ENCODE data around the gene CELF3.
"Not testable (repeated sequence)": the region's sequence is repeated elsewhere in the genome, so short reads cannot be mapped to it uniquely, and the experiment has no call there.

CELF3 gene

DNA sequence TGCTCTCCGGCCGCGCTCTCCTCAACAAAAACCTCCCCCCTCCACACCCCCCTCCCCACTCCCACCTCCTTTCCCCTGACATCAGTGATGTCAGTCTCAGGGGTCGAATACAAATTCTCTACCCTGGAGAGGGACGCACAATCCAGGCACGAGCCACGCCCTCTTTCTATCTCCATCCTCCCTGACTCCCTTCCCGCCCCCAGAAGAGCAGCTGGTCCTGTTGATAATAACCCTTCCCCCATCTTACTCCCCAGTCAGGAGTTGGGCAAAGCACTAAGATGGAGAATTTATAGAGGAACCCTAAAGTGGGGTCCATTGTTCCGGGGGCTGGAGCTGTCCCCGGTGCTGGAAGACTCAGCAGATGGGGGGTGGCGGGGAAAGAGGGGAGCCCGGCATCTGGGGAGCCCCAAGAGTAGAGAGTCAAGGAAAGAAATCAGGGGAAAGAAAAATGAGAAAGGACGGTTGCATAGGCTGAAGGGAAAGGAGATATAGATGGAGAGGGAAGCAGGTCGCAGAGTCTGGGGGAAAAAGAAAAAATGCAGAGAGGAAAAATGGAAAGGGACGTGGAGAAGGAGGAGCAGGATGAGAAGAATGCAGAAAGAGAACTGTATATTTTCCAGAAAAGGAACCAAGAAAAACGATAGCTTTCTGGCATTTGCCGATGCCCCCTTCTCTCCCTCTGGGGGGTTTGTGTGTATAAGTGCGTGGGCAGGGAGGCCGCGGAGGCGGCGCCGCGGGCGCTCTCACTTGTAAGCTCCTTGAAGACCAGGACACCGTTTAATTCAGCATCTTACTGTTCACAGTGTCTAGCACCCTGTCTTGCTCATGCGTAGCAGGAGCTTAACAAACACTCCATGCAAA is at the start of gene CELF3:
Gene CELF3 (minus strand): TSS at position 33 of the 861 bp plus-strand sequence. CDS start 783 bp downstream, outside the sequence.
- peak; percentile 98 for DNase-seq

DNA sequence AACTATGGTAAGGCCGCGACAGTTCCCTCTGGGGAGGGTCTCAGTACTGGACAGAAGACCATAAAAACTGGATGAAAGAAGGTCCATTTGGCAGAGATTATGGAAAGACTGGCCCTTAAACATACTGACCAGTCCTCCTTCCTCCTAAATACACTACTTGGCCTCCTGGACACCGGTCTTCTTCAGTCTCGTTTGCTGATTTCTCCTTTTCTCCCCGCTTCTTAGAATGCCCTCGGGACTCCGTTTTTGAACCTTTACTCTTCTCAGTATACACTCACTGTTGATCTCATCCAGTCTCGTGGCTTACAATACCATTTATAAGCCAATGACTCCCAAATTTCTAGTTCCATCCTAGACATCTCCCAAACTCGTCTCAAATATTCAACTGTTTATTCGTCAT is 47.4 kb upstream of the CELF3 start:
- DNase-seq = no peak

DNA sequence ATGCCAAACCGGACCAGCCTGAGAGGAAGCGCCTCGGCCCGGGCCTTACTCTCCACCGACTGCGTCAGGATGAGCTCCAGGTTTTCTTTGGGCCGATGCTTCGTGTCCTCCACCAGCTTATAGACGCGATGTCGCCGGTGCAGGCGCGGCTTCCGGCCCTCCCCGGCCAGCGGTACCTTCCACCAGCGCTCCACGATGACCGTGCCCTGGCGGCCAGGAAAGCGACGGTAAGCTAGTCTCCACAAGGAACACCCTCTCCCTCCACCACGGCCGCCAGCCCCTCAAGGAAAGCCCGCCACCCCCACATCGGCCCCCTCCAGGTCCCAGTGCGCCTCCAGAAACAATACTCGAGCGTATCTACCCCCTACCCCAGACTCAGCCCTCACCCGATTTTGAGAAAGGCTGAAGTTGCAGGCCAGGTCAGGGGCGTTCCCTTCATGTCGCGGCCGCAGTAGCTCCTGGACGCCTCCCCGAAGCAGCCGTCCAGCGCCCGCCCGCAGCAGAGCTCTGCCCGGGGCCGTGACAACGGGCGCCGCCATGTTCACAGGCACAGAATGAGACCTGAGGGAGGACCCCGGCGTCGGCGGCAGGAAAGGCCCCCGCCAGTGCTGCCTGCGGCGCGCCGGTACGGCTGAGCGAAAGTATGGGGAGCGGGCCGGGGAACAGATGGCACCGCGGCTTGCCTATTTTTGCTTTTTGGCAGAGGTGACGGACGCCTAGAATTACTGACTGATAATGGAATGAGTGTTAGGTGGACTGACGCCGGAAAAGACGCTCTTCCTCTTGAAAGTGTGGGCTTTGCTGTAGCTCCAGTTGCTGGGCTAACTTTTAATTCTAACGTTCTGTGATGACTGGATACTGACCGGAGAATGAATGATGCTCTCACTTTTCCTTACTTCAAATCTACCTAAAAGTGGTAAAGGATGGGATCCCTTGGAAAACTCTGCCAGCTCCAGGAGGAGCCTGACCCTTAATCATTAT is 46.6 kb upstream of the CELF3 start, which contains the start of gene MRPL9:
Gene MRPL9 (minus strand): TSS at position 556 of the 981 bp plus-strand sequence. CDS start 17 bp downstream, at position 539.
- DNase-seq = peak; percentile 87

- DNase-seq = no peak
These were observed 44.2 kb upstream of the CELF3 start for GRCh38 chr1:151760597-151761385.

- DNase-seq = no peak
These were observed 42.6 kb upstream of the CELF3 start for GRCh38 chr1:151759241-151759640.

DNA sequence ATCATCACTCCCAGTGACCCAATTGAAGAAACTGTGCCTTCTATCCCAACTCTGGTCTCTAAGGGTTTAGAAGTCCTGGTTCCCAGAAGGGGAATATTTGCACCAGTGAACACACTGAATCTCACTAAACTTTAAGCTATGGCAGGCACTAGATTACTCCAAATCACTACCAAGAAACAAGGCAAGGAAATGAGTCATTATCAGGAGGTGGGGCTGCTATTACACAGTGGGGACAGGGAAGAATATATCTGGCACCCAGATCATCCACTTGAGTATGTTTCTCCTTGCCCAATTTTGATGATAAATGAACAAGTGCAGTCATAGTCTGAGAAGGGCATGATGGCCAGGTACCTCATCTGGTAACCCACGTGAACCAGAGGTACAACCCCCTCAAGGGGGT is 39.7 kb upstream of the CELF3 start:
- DNase-seq = no peak

GRCh38 chr1:151741516-151741915 is 24.9 kb upstream of the CELF3 start:
- DNase-seq = no peak

GRCh38 chr1:151739590-151740355 is 23.2 kb upstream of the CELF3 start:
- no peak for DNase-seq

DNA sequence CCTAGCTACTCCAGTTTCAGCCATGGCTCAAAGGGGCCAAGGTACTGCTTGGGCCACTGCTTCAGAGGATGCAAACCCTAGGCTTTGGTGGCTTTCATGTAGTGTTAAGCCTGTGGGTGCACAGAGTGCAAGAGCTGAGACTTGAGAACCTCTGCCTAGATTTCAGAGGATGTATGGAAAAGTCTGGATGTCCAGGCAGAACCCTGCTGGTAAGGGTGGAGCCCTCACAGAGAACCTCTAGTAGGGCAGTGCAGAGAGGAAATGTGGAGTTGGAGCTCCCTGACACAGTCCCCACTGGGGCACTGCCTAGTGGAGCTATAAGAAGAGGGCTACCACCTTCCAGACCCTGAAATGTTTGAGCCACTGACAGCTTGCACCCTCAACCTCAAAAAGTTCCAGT is 20.9 kb upstream of the CELF3 start:
- no peak for DNase-seq

DNA sequence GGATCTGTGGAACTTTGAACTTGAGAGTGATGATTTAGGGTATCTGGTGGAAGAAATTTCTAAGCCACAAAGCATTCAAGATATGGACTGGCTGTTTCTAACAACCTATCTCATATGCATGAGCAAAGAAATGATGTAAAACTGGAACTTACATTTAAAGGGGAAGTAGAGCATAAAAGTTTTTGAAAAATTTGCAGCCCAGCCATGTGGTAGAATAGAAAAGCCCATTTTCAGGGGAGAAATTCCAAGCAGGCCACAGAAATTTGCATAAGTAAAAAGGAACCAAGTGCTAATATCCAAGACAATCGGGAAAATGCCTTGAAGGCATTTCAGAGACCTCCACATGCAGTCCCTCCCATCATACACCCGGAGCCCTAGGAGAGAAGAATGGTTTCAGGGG is 20.4 kb upstream of the CELF3 start:
- no peak for DNase-seq

DNA sequence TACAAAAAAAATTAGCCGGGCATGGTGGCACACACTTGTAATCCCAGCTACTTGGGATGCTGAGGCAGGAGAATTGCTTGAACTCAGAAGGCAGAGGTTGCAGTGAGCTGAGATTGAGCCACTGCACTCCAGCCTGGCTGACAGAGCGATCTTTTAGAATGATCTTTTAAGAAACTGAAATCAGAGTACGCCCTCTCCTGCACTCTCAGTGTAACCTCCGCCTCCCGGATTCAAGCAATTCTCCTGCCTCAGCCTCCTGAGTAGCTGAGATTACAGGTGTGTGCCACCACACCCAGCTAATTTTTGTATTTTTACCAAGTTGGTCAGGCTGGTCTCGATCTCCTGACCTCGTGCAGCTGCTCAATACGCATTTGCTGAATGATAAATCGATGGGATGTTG is 17.4 kb upstream of the CELF3 start:
- not testable (repeated sequence) for DNase-seq

GRCh38 chr1:151733126-151733525 is 16.5 kb upstream of the CELF3 start:
- no peak for DNase-seq

DNA sequence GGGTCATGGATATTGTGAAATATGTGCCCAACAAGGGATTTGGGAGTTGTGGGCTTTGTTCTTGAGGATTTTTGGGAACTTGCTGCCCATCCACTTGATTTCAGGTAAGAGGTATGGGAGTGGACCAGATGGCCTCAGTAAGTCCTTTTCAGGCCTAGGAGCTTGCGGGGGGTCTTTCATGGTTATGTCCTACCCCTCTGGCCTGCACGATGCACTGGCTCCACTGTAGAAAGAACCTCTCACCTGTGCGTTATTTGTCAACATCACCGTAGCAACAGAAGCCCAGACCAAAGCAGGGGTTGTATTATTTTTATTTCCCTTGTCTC is 13.3 kb upstream of the CELF3 start:
- no peak for DNase-seq

GRCh38 chr1:151729157-151729965 is 12.8 kb upstream of the CELF3 start:
- DNase-seq = no peak

GRCh38 chr1:151728151-151729054 is 11.8 kb upstream of the CELF3 start:
- peak; percentile 63 for DNase-seq

- DNase-seq = no peak
These were observed 7.2 kb upstream of the CELF3 start for GRCh38 chr1:151723726-151724370.

GRCh38 chr1:151721788-151722510 is 5.3 kb upstream of the CELF3 start:
- DNase-seq = no peak

DNA sequence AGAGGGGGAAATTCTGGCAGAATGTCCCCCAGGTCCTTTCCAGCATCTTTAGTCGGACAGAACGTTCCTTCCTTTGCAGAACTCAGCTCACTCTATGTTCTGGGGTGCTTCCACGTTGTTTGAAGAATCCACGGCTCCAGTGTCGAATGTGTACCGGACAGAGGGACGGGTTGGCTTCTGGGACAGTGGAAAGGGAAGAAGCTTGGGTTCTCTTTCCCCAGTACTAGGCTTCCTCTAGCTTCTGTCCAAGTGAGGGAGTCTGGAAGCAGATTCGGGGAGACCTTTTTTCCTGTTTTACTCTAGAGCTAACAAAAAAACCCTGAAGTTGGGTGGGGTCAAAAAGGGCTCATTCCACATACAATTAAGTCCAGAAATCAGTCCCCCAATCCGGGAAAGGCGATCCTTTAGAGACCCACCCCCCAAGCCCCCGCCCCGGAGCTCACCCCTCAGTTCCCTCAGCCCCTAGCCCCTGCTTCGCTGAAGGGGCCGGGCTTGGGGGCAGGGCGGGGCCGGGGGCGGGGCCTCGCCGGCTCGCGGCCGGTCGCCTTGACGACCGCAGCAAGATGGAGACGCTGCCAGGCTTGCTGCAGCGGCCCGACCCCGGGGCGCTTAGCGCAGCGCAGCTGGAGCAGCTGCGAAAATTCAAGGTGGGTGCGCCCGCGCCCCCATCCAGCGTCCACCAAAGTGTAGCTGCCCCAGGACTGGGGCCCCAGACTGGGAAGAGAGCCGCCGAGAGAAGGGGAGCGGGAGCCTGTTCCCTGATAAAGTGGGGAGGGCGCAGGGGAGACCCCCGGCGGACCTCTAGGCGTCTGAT is 4.6 kb upstream of the CELF3 start, which contains the start of gene RIIAD1:
Gene RIIAD1 (plus strand): TSS at position 549 of the 814 bp plus-strand sequence. CDS start 15 bp downstream, at position 564.
- peak; percentile 24 for DNase-seq

All from NCI-H1092 treated with DMSO at 0.1 percent for 48 hours (cell line).